GM18499 (cell line): ENCODE results near the gene SBSN.

Experiments
- ATAC-seq: cut with Tn5 transposase; IDR thresholded peaks from one replicate; pipeline ENCODE4 v1.9.1; 2021; ENCODE audit warnings: moderate number of reproducible peaks; ENCODE audit not compliant: insufficient read depth, unreplicated experiment

Gene SBSN

DNA sequence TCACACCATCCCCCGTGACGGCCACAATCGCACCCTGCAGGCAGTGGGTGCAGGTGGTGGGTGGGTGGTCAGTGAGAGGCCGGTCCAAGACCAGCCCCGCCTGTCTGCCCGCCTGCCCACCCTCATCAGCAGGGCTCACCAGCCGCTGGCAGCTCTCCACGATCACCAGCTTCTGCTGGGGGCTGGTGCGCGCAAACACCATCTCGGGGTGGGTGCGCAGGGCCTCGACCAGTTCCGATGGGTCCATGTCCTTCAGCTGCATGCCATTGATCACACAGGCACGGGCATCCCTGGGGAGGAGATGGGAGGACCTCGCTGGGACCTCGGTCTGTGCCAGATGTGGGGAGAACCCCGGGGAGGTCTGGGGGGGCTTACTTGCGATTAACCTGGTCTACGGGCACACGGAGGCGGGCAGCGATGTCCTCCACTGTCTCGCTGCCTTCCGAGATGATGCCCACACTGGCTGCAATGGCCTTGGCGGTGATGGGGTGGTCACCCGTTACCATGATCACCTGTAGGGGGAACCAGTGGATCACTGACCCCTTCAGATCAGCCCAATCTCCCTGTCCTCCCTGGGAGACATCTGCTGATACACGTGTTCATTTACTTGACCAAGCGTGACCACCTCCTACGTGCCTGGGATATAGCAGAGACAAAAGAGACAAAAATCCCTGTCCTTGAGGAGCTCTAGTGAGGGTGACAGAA lies 27.3 kb upstream of the SBSN start:
- ATAC-seq: no peak

DNA sequence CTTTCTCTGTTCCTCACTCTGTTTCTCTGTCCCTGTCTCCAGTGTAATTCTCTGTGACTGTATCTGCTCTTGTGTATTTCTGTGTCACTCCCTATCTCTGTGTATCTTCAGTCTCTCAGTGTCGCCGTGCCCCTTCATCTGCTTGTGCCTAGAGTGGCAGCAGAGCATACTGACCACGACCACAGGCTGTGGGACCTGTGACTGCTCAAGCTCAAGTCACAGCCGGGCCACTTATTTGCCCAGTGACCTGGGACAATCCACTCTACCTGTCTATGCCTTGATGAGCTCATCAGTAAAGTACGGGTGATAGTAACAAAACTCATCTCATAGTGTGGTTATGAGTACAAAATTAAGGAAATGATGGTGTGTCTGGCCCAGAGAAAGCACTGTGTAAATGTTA lies 26.0 kb upstream of the SBSN start:
- no peak for ATAC-seq

DNA sequence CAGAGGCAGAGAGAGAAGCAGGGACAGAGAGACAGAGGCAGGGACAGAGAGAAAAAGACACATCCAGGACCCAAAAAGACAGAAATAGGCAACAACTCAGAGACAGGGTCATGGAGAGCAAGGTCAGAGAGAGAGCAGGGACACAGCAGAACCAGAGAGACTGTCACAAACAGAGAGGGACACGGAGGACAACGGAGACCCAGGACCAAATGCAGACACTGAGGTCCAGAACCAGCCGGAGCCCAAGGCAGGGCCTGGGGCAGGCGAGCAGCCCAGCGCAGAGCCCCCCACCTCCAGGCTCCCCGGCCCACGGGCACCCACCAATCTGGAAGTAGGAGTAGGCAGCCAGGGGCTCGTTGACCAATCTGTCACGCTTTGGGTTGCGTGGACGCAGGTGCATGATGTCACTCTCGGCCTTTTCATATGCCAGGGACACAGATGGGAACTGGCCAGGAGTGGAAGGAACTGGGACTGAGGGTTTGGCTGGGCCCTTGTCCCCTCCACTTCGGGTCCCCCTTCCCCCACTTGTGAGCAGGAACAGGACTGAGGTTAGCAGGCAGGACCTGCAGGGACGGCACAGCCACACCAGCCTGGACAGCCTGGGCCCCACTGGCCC lies 25.4 kb upstream of the SBSN start:
- no peak for ATAC-seq

DNA sequence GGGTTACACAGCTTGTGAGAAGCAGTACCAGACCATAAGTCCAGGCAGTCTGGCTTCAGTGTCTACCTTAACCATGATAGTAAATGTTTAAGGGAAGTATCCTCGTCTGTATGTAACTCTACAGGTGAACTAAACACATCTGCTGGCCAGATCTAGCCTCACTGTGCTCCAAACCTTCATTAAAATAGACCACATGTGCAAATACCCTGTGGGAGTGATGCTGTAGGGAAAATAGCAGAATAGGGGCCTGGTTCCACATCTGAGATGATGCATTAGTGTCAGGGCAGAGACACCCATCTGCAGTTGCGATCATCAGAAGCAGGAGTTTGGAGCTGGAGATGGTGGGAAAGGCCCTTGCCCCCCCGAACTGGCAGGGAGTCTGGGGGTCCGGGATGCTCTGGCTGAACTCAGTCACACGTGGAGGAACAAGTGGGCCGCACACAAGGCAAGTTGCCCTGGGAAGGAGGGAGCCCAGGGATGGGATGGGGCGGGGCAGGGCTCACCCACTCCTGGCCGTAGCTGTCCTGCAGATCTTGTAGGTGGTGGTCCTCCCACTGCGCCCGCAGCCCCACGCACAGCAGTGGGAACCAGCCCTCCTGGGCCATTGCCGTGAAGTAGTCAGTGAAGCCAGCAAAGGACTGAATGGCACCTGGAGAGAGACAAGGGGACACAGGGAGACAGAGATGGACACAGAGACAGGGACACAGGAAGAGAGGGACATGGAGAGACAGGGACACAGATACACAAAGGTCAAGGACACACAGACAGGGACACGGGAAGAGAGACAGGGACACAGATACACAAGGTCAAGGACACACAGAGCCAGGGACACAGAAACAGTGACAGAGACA lies 24.6 kb upstream of the SBSN start:
- no peak for ATAC-seq

DNA sequence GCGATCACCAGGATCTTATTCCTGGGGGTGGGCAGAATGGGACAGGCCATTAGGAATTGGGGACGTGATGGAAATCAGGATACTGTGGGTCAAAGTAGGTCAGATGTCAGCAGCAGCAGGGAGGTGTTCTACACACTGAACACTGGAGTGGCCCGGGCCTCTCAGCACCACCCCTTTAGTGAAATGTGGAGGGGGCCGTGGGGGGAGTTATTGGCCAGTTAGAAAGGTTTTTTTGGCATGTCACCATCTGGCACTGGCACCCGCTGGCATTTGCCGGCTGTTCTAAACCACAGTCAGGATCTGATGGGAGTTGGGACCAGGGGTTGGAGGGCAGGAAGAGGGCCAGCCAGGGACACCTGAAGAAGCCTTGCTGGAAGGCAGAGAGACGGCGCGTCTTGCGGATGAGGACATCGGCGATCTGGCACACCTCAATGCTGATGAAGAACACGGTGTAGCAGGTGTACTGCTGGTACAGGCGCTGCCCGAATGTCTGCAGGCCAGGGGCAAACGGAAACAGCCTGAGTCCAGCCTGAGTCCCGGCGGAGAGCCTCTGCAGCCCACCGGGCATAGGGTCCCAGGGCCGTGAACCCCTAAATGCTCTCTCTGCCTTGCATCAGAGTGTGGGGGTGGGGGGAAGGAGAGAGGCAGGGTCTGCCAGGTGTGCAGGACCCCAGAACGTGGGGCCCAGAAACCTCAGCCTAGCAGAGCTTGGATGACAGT lies 23.1 kb upstream of the SBSN start:
- ATAC-seq: no peak

DNA sequence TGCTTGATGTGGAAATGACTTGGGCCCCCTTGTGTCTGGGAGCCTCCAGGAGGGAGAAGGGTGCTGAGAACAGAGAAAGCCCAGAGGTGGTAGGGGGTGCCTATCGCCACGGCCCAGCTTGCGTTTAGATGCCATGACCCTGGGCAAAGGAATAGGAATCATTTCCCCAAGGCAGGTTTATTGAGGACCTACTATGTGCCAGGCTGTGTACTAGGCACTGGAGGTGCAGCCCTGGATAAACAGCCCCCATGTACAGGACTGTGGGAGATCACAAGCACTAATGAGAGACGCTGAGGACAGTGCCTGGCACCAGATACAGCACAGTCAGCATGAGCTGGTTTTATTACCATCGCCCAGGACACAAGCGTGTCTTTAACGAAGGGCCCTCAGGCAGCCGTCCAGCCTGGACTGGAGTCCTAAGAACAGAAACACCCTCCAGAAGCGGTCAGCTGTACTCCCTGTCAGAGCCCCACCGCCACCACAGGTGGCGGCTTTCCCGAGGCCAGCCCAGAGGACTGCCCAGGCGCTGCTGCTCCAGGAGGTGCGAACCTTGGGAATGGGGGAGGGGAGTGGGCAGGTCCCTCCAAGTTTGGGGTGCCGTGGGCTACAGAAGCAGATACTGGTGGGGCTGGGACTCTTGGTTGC lies 21.9 kb upstream of the SBSN start:
- ATAC-seq: no peak

DNA sequence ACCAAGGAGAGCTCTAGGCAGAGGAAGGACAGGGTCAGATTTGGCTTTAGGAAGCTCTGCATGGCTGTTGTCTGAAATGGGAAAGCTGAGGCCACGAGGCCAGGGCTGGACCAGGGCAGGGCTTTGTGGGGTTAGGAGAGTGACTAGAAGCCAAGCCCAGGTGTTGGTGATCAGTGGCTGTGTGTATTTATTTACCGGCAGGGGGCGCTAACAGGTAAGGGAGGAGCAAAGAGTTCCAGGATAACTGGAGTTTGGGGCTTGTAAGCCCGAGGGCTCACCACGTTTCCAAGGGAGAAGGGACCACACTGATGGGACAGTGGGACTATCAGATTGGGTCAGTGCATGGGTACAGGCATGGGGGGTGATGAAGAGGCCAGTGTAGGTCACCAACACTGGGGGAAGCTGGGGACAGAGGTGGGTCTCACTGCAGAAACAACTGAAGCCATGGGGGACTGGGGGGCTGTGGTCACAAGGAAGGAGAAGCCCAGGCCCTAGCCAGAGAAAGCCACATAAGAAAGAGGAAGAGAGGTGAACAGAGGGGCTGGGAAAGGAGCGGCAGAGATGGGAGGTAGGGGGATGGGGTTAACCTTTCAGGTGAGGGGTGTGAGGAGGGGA lies 21.2 kb upstream of the SBSN start:
- no peak for ATAC-seq

DNA sequence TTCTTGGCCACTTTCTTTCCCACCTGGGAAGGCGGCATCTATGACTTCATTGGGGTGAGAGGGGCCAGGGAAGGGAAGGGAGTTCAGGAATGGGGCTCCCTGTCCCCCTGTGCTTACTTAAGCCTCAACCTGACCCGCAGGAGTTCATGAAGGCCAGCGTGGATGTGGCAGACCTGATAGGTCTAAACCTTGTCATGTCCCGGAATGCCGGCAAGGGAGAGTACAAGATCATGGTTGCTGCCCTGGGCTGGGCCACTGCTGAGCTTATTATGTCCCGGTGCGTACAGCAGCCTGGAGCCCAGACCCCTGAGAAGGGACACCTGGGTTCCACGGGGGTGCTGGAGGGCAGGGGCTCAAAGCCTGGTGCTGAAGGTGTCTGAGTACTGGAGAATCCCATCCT lies 18.4 kb upstream of the SBSN start:
- no peak for ATAC-seq

DNA sequence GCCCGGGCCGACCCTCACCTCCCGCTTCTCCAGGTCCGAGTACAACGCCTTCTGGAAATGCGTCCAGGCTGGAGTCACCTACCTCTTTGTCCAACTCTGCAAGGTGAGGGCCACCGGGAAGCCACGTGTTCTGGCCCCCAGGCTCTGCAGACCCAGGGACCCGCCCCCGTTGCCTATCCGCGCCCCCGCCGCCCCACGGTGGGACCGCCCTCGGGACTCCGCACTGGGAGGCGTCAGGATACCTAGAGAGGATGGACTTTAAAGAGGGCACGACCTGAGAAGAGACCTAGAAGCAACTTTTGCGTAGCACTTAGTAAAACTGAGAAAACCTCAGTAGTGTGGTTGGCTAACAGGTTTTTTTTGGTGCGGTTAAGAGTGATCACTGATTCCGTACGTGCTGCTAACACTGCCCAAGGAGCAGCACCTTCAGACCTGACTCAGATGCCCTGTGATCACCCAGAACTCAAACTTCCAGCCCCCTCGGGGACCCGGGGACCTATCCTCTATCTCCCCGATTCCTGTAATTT lies 17.8 kb upstream of the SBSN start:
- no peak for ATAC-seq

DNA sequence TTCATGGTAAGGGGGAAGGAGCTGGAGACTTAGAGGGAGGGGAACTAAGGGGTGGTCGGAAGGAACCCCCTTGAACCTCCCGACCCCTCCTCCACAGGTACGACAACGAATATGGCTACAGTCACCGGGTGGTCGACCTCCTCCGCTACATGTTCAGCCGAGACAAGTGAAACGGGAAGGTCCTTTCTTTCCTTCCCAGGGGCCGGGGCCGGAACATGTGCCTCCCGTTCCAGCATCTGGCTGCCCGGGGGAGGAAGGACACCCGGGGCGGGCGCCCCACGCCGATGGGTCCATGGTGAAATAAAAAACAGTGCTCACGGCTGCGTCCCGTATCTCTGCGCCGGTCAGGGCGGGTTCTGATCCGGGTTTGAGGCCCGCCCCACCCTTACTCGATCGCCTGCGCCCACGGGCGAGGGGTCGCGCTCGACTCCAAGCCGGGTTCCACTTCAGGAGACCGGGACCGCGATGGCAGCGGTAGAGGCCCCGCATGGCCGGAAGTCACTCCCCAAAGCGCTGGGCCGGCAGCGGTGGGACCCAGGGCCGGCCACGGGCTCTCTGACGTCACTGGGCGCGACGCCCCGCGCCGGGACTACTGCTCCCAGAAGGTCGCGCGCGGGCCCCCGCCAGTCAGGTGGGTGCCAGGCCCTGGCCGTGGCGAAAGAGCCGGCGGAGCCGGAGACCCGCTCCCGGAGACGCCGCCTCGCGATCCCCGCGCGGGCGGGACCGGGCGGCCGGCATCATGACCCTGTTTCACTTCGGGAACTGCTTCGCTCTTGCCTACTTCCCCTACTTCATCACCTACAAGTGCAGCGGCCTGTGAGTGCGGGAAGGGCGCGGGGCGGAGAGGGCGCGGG lies 17.1 kb upstream of the SBSN start, which contains the start of gene TMEM147:
TSS of gene TMEM147 (plus strand) at position 626 of the 854 bp plus-strand sequence. CDS start at position 740, 114 bp downstream.
- ATAC-seq: no peak

DNA sequence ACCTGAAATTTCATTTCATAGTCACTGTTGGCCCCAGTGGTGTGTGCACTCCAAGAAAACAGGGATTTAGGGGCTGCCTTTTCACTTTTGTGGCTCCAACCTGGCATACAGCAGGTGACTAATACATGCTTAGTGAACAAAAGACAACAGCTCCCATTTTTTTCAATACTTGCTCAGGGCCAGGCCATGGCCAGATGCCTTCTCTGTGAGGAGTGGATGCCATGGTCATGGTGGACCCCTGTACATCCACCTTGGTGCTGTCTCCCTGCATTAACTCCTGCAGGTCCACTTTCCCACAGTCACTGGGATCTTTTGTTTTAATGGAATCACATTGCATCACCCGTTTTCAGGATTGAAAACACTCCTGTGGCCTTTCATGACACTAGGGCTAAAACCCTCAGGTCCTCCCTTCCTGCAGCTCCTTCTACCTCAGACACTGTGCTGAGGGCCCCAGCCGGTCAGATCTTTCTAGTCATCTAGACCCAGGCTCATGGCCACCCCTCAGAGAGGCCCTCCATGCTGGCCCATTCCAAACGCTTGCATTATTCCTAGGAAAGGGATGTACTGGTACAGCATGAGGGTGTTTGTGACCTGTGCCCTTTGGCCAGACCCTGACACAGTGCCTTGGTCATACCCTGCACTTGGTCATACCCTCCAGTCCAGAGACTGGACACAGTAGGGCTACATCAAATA lies 16.1 kb upstream of the SBSN start:
- ATAC-seq: no peak

DNA sequence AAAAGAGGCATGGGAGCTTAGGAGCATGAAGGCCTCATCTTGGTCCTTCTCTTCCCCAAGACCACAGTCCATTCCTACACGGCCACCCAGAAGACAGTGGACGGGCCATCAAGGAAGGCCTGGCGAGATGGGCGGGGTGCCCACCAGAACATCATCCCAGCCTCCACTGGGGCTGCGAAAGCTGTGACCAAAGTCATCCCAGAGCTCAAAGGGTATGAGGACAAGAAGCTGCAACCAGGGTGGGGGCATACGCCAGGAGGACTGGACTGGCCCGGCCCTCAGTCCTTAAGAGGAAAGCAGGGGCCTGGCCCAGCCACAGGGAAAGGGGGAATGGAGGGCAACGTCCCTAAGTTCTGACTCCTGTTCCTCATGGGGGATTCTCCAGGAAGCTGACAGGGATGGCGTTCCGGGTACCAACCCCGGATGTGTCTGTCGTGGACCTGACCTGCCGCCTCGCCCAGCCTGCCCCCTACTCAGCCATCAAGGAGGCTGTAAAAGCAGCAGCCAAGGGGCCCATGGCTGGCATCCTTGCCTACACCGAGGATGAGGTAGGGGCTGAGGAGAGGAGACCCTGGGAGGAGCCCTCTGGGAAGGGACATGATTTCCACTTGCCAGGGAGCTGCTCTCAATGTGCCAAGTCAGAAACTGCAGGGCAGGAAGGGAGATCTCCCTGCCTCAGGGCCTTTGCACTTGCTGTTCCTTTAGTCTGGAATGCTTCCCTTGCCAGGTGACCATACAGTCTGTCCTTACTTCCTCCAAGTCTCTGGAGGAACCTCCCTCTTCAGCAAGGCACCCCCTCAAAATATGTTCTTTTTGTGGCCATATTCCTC lies 15.4 kb upstream of the SBSN start:
- ATAC-seq: no peak

DNA sequence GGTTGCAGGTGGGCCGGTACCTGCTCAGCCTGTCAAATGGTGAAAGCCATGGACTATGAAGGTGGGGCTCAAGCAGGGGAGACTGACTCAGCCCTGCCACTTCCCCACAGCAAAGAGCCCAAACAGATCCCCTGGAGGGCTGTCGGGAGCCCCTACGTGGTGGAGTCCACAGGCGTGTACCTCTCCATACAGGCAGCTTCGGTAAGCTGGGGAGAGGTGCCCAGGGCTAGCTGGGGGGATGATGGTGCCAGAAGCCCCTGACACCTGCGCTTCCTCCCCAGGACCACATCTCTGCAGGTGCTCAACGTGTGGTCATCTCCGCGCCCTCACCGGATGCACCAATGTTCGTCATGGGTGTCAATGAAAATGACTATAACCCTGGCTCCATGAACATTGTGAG lies 14.1 kb upstream of the SBSN start:
- ATAC-seq: no peak

DNA sequence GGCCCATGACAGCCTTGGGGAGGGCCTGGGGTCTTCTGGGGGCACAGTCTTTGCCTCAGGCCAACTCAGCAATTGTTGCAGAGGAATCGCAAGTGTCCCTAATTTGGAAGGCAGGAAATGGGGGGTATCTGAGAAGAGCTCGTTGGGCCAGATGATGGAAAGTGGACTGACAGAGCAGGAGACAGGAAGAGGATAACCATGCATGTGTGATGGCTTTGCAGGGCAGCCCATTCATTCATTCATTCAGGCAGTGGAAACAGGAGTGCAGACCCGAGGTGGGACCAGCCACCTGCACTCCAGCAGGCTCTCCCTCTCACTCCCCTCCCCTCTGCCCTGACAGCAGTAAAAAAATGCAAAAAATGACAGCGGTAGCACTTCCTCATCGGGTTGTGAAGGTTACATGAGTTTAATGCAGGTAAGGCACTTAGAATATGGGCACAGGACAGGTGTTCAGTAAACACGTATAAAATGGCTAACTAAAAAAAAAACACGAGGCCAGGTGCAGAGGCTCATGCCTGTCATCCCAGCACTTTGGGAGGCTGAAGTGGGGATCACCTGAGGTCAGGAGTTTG lies 12.3 kb upstream of the SBSN start:
- ATAC-seq: no peak

DNA sequence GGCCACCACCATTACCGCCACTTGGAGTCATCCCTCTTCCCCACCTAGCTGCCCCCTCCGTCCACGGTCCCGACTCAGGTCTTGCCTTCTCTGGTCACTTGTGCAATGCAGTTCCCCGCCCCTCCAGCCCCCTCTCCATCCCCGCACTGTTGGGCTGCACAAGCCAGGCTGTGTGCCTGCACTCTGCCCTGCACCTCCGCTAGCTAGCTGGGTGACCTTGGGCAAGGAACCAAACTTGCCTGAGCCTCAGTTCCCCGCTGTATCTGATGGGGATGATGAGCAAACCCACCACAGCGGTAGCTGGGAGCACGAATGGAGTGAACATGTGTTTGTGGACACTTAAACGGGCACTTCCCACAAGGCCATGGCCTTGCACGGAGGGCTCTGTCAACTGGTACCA lies 11.7 kb upstream of the SBSN start:
- ATAC-seq: no peak

DNA sequence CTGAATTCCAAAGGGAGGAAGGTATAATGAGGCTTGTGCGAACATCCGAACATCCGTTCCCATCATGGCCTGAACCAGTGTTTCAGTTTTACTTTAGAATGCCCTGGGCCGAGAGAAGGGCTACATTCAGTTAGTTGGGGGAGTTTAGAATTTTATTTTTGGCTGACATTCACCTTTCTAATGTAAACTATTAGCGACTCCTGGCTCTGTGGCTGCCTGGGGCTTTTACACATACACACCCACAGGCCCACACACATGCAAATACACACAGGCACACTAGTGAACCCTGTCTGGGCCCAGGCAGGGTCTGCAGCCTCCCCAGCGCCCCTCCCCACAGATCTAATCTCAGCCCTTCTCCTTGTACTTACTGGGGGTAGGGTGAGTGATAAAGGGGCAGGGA lies 11.2 kb upstream of the SBSN start:
- ATAC-seq: no peak
